C4-2B (cell line): ENCODE data around the gene EMILIN3.

Source experiments
- H3K27ac ChIP-seq: fragments of 450-650 bp; 2 replicates; pipeline ENCODE4 v1.5.1; 2017
- ZFX ChIP-seq: fragments of 450-650 bp; IDR thresholded peaks from 2 replicates; pipeline ENCODE4 v1.6.1; 2017
- TF ChIP-seq, protein P1 (sequence below): fragments of 450-650 bp; conservative IDR thresholded peaks from 2 replicates; pipeline ENCODE4 v1.5.1; 2017; ENCODE audit warnings: mild to moderate bottlenecking

Gene EMILIN3, protein sequence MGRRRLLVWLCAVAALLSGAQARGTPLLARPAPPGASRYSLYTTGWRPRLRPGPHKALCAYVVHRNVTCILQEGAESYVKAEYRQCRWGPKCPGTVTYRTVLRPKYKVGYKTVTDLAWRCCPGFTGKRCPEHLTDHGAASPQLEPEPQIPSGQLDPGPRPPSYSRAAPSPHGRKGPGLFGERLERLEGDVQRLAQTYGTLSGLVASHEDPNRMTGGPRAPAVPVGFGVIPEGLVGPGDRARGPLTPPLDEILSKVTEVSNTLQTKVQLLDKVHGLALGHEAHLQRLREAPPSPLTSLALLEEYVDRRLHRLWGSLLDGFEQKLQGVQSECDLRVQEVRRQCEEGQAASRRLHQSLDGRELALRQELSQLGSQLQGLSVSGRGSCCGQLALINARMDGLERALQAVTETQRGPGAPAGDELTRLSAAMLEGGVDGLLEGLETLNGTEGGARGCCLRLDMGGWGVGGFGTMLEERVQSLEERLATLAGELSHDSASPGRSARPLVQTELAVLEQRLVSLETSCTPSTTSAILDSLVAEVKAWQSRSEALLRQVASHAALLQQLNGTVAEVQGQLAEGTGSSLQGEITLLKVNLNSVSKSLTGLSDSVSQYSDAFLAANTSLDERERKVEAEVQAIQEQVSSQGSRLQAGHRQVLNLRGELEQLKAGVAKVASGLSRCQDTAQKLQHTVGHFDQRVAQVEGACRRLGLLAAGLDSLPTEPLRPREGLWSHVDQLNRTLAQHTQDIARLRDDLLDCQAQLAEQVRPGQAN

DNA sequence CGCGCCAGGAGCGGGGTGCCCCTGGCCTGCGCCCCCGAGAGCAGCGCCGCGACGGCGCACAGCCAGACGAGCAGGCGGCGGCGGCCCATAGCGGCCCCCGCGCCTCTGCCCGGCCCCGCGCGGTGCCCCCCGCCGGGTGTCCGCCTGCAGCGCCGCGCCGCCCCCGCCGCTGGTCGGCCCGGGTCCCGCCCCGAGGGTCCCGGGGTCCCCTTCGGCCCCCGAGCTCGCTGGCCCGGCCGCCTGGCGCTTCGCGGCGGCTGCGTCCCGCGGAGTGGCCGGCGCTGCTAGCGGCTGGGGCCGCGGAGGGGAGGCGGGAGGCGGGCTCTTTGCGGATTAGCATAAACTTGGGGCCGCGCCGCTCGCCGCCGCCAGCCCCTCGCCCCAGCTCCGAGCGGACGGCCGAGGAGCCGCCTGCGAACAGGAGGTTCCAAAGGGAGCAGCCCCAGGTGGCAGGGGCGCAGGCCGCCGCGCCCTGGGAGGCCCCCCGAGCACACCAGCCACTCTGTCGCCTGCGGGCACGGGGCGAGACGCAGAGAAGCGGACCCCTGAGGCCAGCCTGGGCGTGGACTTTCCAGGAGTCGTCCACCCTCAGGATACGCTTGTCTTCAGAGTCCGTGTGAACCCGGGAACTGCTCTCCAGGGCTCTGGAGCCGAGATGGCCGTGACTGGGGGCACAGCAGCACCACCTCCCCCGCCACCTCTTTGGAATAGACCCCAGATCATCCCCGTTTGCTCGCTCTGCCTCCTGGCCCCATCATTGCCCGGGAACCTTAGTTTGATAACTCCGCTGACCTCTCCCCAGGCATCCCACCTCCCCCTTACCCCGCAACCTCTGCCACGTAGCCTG lies at the start of gene EMILIN3:
TSS of gene EMILIN3 (minus strand) at position 273 of the 847 bp plus-strand sequence. CDS start at position 89, 184 bp downstream.
- TF ChIP-seq ZFX, result no peak
- TF ChIP-seq, protein P1, sequence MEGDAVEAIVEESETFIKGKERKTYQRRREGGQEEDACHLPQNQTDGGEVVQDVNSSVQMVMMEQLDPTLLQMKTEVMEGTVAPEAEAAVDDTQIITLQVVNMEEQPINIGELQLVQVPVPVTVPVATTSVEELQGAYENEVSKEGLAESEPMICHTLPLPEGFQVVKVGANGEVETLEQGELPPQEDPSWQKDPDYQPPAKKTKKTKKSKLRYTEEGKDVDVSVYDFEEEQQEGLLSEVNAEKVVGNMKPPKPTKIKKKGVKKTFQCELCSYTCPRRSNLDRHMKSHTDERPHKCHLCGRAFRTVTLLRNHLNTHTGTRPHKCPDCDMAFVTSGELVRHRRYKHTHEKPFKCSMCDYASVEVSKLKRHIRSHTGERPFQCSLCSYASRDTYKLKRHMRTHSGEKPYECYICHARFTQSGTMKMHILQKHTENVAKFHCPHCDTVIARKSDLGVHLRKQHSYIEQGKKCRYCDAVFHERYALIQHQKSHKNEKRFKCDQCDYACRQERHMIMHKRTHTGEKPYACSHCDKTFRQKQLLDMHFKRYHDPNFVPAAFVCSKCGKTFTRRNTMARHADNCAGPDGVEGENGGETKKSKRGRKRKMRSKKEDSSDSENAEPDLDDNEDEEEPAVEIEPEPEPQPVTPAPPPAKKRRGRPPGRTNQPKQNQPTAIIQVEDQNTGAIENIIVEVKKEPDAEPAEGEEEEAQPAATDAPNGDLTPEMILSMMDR, result no peak
- H3K27ac ChIP-seq, result no peak within 1 kb of the TSS

DNA sequence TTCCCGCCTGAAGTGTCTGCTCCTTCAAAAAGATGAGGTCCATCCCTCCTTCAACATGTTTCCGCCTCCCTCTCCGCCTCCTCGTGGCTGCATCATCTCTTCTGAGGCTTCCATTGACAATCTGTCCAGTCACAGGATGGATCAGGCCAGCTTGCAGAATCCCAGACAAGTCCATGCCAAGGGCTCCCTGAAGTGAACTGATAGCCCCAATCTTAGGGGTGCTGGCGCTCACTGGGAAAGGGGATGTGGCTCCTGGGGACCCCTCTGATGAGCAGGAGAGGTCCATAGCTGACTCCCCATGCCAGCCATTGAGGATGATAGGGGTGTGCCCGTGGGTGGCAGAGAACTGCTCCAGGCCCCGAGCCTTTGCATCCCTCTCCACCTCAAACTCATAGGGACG lies 48.6 kb upstream of the EMILIN3 start:
- TF ChIP-seq, protein P1, result no peak
- TF ChIP-seq ZFX, result no peak
- H3K27ac ChIP-seq, result no peak overlapping the region

DNA sequence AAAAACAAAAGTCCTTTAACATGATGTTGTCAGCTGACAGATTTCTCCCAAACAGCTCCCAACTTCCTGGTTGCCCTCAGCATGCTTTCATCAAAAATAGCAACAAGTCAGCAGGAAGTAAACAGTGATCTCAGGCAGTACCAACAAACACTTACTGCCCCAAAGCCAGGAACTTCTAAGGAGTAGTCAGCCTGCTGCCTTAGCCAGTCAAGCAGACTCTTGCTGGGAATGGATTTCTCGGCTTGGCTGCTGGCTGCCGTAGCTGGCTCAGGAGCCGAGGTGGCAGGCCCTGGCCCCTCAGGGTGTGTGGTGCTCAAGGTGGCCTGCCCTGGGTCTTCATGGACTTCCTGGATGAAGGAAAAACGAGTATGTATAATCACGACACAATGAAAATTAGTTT lies 46.6 kb upstream of the EMILIN3 start:
- TF ChIP-seq, protein P1, result no peak
- TF ChIP-seq ZFX, result no peak
- no peak overlapping the region for H3K27ac ChIP-seq

DNA sequence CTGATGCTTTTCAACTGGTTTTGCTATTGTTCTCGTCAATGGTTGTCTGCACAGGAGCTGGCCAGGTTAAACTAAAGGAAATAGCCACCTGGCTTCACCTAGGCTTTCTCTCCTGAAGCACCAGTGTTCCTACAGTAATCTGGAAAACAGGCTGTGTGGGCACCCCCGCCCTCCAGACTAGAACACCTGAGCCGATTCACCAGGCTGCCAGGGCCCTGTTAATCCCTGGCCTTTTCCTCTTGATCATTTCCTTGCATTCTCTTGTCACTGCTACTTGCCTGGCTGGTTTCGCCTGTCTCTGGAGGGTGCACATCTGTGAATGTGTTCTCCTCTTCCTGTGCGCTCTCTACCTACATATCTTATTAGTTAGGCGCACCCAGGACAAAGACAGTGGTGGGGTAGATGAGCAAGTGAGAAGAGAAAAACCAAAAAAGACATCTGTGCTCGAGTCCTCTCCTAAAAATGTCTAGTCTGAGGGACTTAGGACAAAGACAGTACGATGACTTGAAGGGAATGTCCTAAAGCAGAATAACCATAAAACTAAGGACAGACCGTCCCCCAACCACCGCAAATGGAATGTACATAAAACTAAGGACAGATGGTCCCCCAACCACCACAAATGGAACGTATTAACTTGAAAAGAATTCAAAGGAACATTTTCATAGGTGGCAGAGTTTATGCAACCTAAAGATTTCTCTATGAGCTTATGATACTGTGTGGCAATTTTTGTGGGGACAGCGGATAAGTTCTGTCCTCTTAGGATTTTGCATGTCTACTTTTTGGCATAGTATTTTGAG lies 45.9 kb upstream of the EMILIN3 start:
- TF ChIP-seq, protein P1, result no peak
- no peak for TF ChIP-seq ZFX
- no peak overlapping the region for H3K27ac ChIP-seq

DNA sequence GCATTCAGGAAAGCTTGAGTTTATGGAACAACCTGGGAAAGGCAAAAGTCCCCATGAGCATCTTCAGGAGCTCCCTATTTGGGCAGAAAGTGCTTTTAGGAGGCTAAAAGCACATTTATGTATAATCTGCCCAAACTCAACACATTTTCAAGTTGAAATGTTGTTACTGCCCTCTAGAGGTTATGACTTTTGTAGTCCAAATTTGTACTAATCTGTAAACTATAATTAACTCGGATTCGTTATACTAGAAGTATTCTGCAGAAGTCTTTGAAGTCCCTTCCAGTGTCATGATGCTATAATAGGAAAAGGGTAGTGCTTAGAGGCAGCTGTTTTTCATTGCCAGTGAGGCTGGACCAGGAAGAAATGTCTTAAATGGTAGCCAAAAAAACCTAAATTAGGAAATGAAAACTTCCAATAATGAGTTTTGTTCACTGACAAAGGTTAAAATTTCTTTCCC lies 44.8 kb upstream of the EMILIN3 start:
- no peak overlapping the region for H3K27ac ChIP-seq
- TF ChIP-seq ZFX, result no peak
- TF ChIP-seq, protein P1, result peak; percentile 62

DNA sequence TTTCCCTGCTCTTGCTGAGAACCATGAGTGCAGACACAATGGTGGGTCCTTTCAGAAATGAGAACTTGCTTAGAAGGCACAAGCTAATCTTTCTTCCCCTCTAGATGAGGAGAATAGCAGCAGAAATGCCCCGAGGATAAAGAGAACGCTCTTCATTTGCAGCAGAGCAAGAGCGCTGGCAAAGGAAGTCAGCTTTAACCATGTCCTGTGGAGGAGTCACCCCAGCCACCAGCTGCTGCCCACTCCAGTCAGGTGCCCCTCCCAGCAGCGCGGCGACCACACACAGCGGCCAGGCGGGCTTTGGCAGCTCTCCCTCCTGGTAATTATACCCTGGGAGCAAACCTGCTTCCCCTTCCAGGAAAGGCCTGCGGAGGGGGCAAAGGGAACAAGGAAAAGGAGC lies 42.4 kb upstream of the EMILIN3 start:
- no peak overlapping the region for H3K27ac ChIP-seq
- TF ChIP-seq, protein P1, result no peak
- TF ChIP-seq ZFX, result no peak
